Medulla oblongata (tissue), 1 donor: ENCODE results near the gene NOMO2.
"Not testable (repeated sequence)": the region's sequence is repeated elsewhere in the genome, so short reads cannot be mapped to it uniquely, and the experiment has no call there.

Experiments
- DNase-seq: peaks from one replicate; pipeline ENCODE4 v3.0.0-alpha.2; 2015; ENCODE audit errors: extremely low spot score

Gene NOMO2

GRCh38 chr16:18521445-18522181, 40.3 kb downstream of the NOMO2 start:
- DNase-seq: not testable (repeated sequence)

GRCh38 chr16:18518536-18519283, 43.2 kb downstream of the NOMO2 start:
- not testable (repeated sequence) for DNase-seq

- DNase-seq: not testable (repeated sequence)
Observed at GRCh38 chr16:18498430-18498829, 63.5 kb downstream of the NOMO2 start.

DNA sequence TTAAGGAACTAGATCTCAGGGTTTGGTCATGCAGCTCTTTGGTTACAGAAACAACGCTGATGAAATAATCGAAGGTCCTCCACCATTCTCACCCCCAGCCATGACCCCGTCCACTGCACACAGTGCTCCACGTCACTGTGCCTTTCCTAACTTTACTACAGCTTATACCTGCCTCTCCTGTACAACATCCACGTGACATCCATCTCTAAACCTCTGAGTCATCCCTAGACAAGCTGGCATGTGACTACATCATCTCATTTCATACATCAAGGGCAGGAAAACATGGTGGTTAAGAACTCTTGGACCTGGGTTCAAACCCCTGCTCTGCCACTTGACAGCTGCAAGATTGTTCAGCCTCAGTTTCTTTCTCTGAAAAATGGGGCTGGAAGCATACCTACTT, 64.9 kb downstream of the NOMO2 start:
- DNase-seq: not testable (repeated sequence)

DNA sequence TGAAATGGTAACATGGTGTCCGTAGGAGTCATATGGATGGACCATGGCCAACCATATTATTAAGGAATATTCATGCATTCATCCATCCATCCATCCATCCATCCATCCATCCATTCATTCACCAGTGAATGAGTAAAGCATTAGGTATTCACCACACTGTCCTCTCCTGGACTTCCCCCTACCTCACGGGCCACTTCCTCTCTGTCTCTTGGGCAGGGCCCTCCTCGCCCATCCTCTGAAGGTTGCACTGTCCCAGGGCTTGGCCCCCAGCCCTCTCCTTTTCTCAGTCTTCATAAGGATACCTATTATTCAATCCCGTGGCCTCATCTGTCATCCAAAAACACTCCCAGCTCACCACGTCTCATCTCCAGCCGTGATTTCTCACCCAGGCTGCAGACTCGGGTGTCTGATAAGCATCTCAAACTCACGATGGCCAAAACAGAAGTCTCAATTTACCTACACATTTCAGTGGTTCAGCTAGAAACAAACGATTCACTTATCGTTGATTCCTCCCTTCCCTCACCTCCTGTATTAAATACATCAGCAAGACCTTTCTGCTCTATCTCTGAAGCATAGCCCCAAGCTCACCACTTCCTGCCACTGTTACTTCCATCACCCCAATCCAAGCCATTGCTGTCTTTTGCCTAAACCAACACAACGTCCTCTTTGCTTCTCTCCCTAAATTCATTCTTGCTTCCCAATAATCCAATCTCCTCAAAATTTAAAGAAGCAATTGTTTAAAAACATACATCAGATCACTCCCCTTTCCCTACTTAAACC, 69.6 kb downstream of the NOMO2 start:
- not testable (repeated sequence) for DNase-seq

DNA sequence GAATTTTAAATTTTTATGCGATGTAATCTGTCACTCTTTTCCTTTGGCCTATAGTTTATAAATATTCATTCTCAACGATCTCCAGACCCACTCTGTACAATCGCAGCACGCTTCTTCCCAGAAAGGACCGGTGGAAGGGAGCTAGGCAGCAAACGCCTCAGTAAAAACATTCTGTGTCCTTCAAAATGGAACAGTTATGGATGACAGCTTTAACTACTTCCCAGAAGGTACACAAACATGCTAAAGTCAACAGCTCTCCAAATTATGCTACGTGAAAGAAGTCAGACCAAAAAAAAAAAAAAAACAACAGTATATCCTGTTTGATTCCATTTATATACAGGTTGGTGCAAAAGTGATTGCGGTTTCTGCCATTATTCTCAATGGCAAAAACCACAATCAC, 125.9 kb downstream of the NOMO2 start:
- DNase-seq: not testable (repeated sequence)

GRCh38 chr16:18415827-18416226, 146.1 kb downstream of the NOMO2 start:
- DNase-seq: not testable (repeated sequence)

DNA sequence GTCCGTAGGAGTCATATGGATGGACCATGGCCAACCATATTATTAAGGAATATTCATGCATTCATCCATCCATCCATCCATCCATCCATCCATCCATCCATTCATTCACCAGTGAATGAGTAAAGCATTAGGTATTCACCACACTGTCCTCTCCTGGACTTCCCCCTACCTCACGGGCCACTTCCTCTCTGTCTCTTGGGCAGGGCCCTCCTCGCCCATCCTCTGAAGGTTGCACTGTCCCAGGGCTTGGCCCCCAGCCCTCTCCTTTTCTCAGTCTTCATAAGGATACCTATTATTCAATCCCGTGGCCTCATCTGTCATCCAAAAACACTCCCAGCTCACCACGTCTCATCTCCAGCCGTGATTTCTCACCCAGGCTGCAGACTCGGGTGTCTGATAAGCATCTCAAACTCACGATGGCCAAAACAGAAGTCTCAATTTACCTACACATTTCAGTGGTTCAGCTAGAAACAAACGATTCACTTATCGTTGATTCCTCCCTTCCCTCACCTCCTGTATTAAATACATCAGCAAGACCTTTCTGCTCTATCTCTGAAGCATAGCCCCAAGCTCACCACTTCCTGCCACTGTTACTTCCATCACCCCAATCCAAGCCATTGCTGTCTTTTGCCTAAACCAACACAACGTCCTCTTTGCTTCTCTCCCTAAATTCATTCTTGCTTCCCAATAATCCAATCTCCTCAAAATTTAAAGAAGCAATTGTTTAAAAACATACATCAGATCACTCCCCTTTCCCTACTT, 152.2 kb downstream of the NOMO2 start:
- DNase-seq: not testable (repeated sequence)

GRCh38 chr16:18401851-18402657, 159.8 kb downstream of the NOMO2 start:
- DNase-seq: not testable (repeated sequence)

GRCh38 chr16:18401159-18401558, 160.7 kb downstream of the NOMO2 start:
- not testable (repeated sequence) for DNase-seq

- DNase-seq: not testable (repeated sequence)
Observed at GRCh38 chr16:18394363-18394762, 167.5 kb downstream of the NOMO2 start.

DNA sequence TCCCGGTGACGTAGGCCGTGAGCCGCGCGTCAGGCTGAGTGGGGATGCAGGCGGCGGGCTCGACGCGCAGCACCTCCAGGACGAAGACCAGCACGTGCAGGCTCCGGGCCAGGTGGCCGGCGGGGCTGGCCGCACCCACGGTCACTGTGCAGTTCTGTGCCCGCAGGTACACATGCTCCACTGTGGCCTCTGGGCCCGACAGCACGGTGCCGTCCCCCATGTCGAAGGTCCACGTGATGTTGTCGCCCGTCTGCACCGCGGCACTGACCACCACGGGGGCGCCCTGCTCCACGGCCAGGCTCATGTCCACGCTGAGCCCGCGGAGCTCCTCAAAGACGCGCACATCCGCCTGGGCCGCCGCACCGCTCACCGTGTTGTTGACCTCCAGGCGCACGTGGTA, 174.1 kb downstream of the NOMO2 start:
- not testable (repeated sequence) for DNase-seq

DNA sequence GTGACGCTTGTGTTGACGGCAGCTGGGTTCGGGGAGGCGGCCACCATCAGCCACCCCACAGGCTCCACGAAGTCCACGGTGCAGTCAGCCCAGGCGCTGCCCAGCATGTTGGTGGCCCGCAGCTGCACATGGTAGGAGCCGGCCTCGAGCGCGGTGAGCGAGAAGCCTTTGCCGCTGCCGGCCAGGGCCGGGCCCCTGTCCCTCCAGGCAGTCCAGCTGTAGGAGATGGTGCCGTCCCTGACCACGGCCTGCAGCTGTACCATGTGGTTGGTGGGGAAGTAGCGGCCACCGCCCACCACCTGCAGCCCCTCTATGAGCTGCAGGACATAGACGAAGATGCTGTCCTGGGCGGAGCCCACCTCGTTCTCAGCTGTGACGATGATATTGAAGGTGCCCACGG, 175.4 kb downstream of the NOMO2 start:
- peak; percentile 1 for DNase-seq

DNA sequence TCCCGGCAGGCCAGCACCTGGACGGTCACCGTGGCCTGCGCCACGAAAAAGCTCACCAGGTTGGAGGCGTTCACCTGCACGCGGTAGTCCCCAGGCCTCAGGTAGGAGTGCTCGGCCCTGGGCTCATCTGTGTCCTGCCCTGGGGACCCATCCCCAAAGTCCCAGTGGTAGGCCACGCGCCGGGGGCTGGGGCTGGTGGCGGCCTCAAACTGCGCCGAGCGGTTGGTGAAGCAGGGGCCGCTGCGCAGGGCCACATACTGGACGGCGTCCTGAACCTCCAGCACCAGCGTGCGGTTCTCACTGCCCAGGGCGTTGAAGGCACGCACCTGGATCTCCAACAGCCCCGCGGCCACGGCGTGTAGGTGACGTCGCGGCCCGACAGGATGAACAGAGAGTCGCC, 176.6 kb downstream of the NOMO2 start:
- DNase-seq: not testable (repeated sequence)

- not testable (repeated sequence) for DNase-seq
Observed at GRCh38 chr16:18384869-18385268, 177.0 kb downstream of the NOMO2 start.

DNA sequence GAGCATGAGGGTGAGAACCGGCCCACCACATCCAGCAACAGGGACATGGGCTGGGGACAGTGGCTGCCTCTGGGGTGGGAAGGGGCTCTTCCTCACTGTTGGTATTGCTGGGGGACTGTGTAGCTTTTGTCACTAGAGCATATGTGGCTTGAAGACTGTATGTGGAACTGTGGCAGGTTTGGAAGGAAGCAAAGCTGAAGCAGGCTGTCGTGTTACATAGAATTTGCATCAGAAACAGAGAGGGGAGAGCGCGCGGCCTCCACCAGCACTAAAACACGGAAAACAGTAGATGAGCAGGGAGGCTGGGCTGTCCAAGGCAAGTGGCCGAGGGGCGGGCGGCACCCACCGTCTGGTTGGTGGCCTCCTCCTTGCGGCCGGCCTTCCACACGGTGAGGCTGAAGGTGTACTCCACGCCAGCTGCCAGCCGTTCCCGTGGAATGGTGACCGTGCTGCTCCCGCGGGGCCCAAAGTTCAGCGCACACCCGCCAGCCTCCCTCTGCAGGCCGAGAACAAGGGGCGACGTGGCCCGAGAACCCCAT, 177.7 kb downstream of the NOMO2 start:
- not testable (repeated sequence) for DNase-seq

GRCh38 chr16:18382696-18383095, 179.2 kb downstream of the NOMO2 start:
- not testable (repeated sequence) for DNase-seq
